ENCODE measurements around the gene C1orf226. TPM values are rescaled to one million over a fixed set of nuclear protein-coding genes. Genes with fewer than 3 reads are reported as not detected.

Gene C1orf226
- total and polyA plus RNA-seq, 9 of the 15 experiments (the other 6 are each of a cell fraction or from before 2014, with no cell fraction given) = 0.10 to 1.4 (median 0.47) TPM

- ChIA-PET CTCF (ENCODE audit: low intra/inter-chr PET ratio) (interaction anchor here (0.6 kb wide), 1 partner anchor 36 kb away, joined by 3 read pairs; no protein-coding TSS in a partner anchor), POLR2A (interaction anchor here (1.2 kb wide), 1 partner anchor 17 kb away, joined by 3 read pairs; no protein-coding TSS in a partner anchor)
- no TSS peak for BruUV-seq (replicated peaks)
- no peak overlapping the region; a peak in 1 of 4 replicates for H3K9ac ChIP-seq (ENCODE audit: insufficient read depth in 1 of 2, low read depth in 2 of 2, low read length in 2 of 2)
- in situ Hi-C loops (cut with MboI) (no loop called here), intact Hi-C loops (cut with micrococcal nuclease) (no loop called here)
- no peak overlapping the region for H3K4me3 ChIP-seq
- H3K79me2 ChIP-seq (ENCODE audit: control insufficient read depth, insufficient read depth, low read length) = no peaks in the 10 kb centered on the region
- DNase-seq (ENCODE audit: extremely low read depth in 1 of 4, low spot score in 3 of 4) (peak in 2 of 4 experiments; percentile 27 to 52), FAIRE-seq (no peak), ATAC-seq (no peak)
- no peaks in the 10 kb centered on the region for H3K27me3 ChIP-seq (ENCODE audit: control insufficient read depth in 2 of 2, insufficient read depth in 2 of 2, low read length in 2 of 2)
- no peaks in the 10 kb centered on the region for H3K9me1 ChIP-seq (ENCODE audit: control insufficient read depth, insufficient read depth, low read length)
- no peak overlapping the region for H3K27ac ChIP-seq (ENCODE audit: extremely low read depth, low read depth, low read length)
- H3K36me3 ChIP-seq (ENCODE audit: control insufficient read depth, insufficient read depth, low read length) = no peaks in the 10 kb centered on the region
- 36% methylated on average over 7 of the region's 7 CpGs for WGBS (ENCODE audit: insufficient coverage, low coverage, missing lambda C conversion rate)
- no peaks in the 10 kb centered on the region for H4K20me1 ChIP-seq (replicated peaks; ENCODE audit: control insufficient read depth, insufficient read depth, low read length)
- H3K4me1 ChIP-seq (replicated peaks in 1 of 2; ENCODE audit: control insufficient read depth in 2 of 2, insufficient read depth in 2 of 2, low read length in 2 of 2) = peaks cover 19 to 57% of the 10 kb centered on the region in 2 experiments
- no peak overlapping the region for H3K4me2 ChIP-seq (ENCODE audit: insufficient read depth, low read length)
- no peaks in the 10 kb centered on the region for H3K9me3 ChIP-seq (replicated peaks; ENCODE audit: control insufficient read depth, insufficient read depth, low read depth, low read length)
- H2AFZ ChIP-seq (ENCODE audit: low read depth, low read length) = peak overlapping the region; percentile 49
- TF ChIP-seq YY1 (IDR thresholded peaks at IDR 0.05; ENCODE audit: borderline replicate concordance in 1 of 3, control insufficient read depth in 1 of 3, extremely low read depth in 1 of 3, insufficient read depth in 3 of 3, insufficient read length in 1 of 3, insufficient replicate concordance in 2 of 3, low read depth in 1 of 3, low read length in 2 of 3) = peak in 1 of 3 experiments; percentile 32
- TF ChIP-seq DMBX1 (CRISPR knock-in tag; IDR thresholded peaks at IDR 0.05; ENCODE audit: borderline replicate concordance) = peak; percentile 77
- TF ChIP-seq NR2C1 (IDR thresholded peaks at IDR 0.05) = no peak
- peak; percentile 73 for TF ChIP-seq NR2C1 (tag; IDR thresholded peaks at IDR 0.05)
- TF ChIP-seq SMAD4 (CRISPR knock-in tag; conservative IDR thresholded peaks at IDR 0.05) = peak; percentile 78
- 0 out of 2 replicates have a peak, but pooled peaks have one; percentile 22 for TF ChIP-seq CBFA2T3 (IDR thresholded peaks at IDR 0.05)
- TF ChIP-seq PTRF (tag; IDR thresholded peaks at IDR 0.05) = 0 out of 2 replicates have a peak, but pooled peaks have one; percentile 43
- TF ChIP-seq SFPQ (IDR thresholded peaks at IDR 0.05; ENCODE audit: low read depth, low read length) = no peak
- TF ChIP-seq ZNF592 (IDR thresholded peaks at IDR 0.05) = peak; percentile 68
- no peak for TF ChIP-seq TCF15 (CRISPR knock-in tag; IDR thresholded peaks at IDR 0.05)
- no peak for TF ChIP-seq THAP12 (CRISPR knock-in tag; IDR thresholded peaks at IDR 0.05)
- no peak for TF ChIP-seq CCNT2 (IDR thresholded peaks at IDR 0.05; ENCODE audit: borderline replicate concordance, extremely low read depth, insufficient read length, low read depth, low read length)
Observed at GRCh38 chr1:162417650-162418049, 36.1 kb downstream of the C1orf226 start.
